ENCODE data around the gene UNC13A. TPM values are rescaled to one million over a fixed set of nuclear protein-coding genes. Genes with fewer than 3 reads are reported as not detected.

Gene UNC13A
- total RNA-seq, 1 donor from 2014 or later: 1.2 TPM

- H3K27ac Mint-ChIP-seq (ENCODE audit: unreplicated experiment): no peak overlapping the region
- Histone ChIP-seq H3K79me2 (ENCODE audit: insufficient read depth, low read length) (no peaks in the 10 kb centered on the region), H3K27ac (ENCODE audit: low read depth, low read length) (no peak overlapping the region), H3K36me3 (ENCODE audit: insufficient read depth, low read length) (no peaks in the 10 kb centered on the region), H3K27me3 (ENCODE audit: insufficient read depth, low read length) (no peaks in the 10 kb centered on the region), H2AFZ (ENCODE audit: low read depth, low read length) (no peak overlapping the region), H3K4me1 (ENCODE audit: insufficient read depth, low read length) (no peaks in the 10 kb centered on the region), H3K9ac (ENCODE audit: low read length) (no peak overlapping the region), H3K9me3 (ENCODE audit: insufficient read depth, low read depth, low read length) (no peaks in the 10 kb centered on the region), H3K4me3 (ENCODE audit: insufficient read depth, low read depth, low read length) (no peak overlapping the region), H4K20me1 (ENCODE audit: insufficient read depth, low read length) (no peaks in the 10 kb centered on the region), H3K4me2 (ENCODE audit: low read length) (no peak overlapping the region)
- no peaks in the 10 kb centered on the region for H3K36me3 Mint-ChIP-seq (ENCODE audit: low read depth, unreplicated experiment)
- peaks cover 7% of the 10 kb centered on the region for H3K9me3 Mint-ChIP-seq (ENCODE audit: unreplicated experiment)
- TF ChIP-seq EZH2 (IDR thresholded peaks at IDR 0.05; ENCODE audit: insufficient read depth, low read length) (no peak), CTCF (IDR thresholded peaks at IDR 0.05; ENCODE audit: insufficient read depth, low read depth, low read length) (no peak)
- H3K4me3 Mint-ChIP-seq (ENCODE audit: unreplicated experiment): no peak overlapping the region
- peaks cover 13% of the 10 kb centered on the region for H3K27me3 Mint-ChIP-seq (ENCODE audit: low read depth, unreplicated experiment)
- DNase-seq (ENCODE audit: low read depth) (no peak), FAIRE-seq (no peak)
- H3K4me1 Mint-ChIP-seq (ENCODE audit: low read depth, unreplicated experiment): no peaks in the 10 kb centered on the region
These were observed 32.2 kb downstream of the UNC13A start for GRCh38 chr19:17655751-17656472.

DNA sequence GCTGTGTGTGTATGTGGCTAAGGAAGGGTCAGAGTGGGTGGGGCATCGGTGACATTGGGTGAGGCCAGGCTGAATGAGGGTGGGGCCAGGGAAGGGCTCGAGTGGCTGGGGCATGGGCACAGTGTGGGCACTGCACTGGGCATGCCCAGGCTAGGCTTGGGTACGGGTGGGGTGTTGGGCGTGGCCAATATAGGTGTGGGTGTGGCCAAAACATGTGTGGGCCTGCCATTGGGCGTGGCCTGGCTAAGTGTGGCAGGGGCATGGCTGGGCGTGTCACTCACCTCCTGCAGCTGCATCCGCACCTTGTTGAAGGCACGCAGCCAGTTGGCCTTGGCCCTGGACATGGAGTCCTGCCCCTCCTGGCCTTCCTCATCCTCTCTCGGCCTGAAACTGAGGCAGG lies 33.2 kb downstream of the UNC13A start:
- H3K9me3 Mint-ChIP-seq (ENCODE audit: unreplicated experiment): peaks cover 7% of the 10 kb centered on the region
- DNase-seq (ENCODE audit: low read depth) (no peak), FAIRE-seq (no peak)
- Histone ChIP-seq H3K79me2 (ENCODE audit: insufficient read depth, low read length) (no peaks in the 10 kb centered on the region), H3K9me3 (ENCODE audit: insufficient read depth, low read depth, low read length) (no peaks in the 10 kb centered on the region), H3K4me2 (ENCODE audit: low read length) (no peak overlapping the region), H3K9ac (ENCODE audit: low read length) (no peak overlapping the region), H3K4me3 (ENCODE audit: insufficient read depth, low read depth, low read length) (no peak overlapping the region), H2AFZ (ENCODE audit: low read depth, low read length) (no peak overlapping the region), H3K27ac (ENCODE audit: low read depth, low read length) (no peak overlapping the region), H3K36me3 (ENCODE audit: insufficient read depth, low read length) (no peaks in the 10 kb centered on the region), H3K27me3 (ENCODE audit: insufficient read depth, low read length) (no peaks in the 10 kb centered on the region), H4K20me1 (ENCODE audit: insufficient read depth, low read length) (no peaks in the 10 kb centered on the region), H3K4me1 (ENCODE audit: insufficient read depth, low read length) (no peaks in the 10 kb centered on the region)
- H3K27ac Mint-ChIP-seq (ENCODE audit: unreplicated experiment): no peak overlapping the region
- peaks cover 13% of the 10 kb centered on the region for H3K27me3 Mint-ChIP-seq (ENCODE audit: low read depth, unreplicated experiment)
- H3K4me3 Mint-ChIP-seq (ENCODE audit: unreplicated experiment): no peak overlapping the region
- H3K4me1 Mint-ChIP-seq (ENCODE audit: low read depth, unreplicated experiment): no peaks in the 10 kb centered on the region
- H3K36me3 Mint-ChIP-seq (ENCODE audit: low read depth, unreplicated experiment): no peaks in the 10 kb centered on the region
- no peak for TF ChIP-seq EZH2 (IDR thresholded peaks at IDR 0.05; ENCODE audit: insufficient read depth, low read length)
- no peak for TF ChIP-seq CTCF (IDR thresholded peaks at IDR 0.05; ENCODE audit: insufficient read depth, low read depth, low read length)

GRCh38 chr19:17652627-17653026 lies 35.5 kb downstream of the UNC13A start:
- no peaks in the 10 kb centered on the region for H3K4me1 Mint-ChIP-seq (ENCODE audit: low read depth, unreplicated experiment)
- no peak overlapping the region for H3K4me2 ChIP-seq (ENCODE audit: low read length)
- peaks cover 3% of the 10 kb centered on the region for H3K9me3 Mint-ChIP-seq (ENCODE audit: unreplicated experiment)
- no peak for FAIRE-seq
- no peaks in the 10 kb centered on the region for H4K20me1 ChIP-seq (ENCODE audit: insufficient read depth, low read length)
- H3K36me3 Mint-ChIP-seq (ENCODE audit: low read depth, unreplicated experiment): no peaks in the 10 kb centered on the region
- TF ChIP-seq EZH2 (IDR thresholded peaks at IDR 0.05; ENCODE audit: insufficient read depth, low read length) (no peak), CTCF (IDR thresholded peaks at IDR 0.05; ENCODE audit: insufficient read depth, low read depth, low read length) (no peak)
- H3K79me2 ChIP-seq (ENCODE audit: insufficient read depth, low read length): no peaks in the 10 kb centered on the region
- H3K9me3 ChIP-seq (ENCODE audit: insufficient read depth, low read depth, low read length): no peaks in the 10 kb centered on the region
- no peak overlapping the region for H2AFZ ChIP-seq (ENCODE audit: low read depth, low read length)
- H3K27ac Mint-ChIP-seq (ENCODE audit: unreplicated experiment): no peak overlapping the region
- no peak overlapping the region for H3K4me3 Mint-ChIP-seq (ENCODE audit: unreplicated experiment)
- no peak overlapping the region for H3K27ac ChIP-seq (ENCODE audit: low read depth, low read length)
- no peaks in the 10 kb centered on the region for H3K27me3 ChIP-seq (ENCODE audit: insufficient read depth, low read length)
- no peaks in the 10 kb centered on the region for H3K36me3 ChIP-seq (ENCODE audit: insufficient read depth, low read length)
- no peak overlapping the region for H3K9ac ChIP-seq (ENCODE audit: low read length)
- no peak overlapping the region for H3K4me3 ChIP-seq (ENCODE audit: insufficient read depth, low read depth, low read length)
- DNase-seq (ENCODE audit: low read depth): no peak
- peaks cover 15% of the 10 kb centered on the region for H3K27me3 Mint-ChIP-seq (ENCODE audit: low read depth, unreplicated experiment)
- H3K4me1 ChIP-seq (ENCODE audit: insufficient read depth, low read length): no peaks in the 10 kb centered on the region
